NCI-H2171 treated with DMSO at 0.1 percent for 48 hours (cell line): ENCODE results near the gene POTEM.
"Not testable (repeated sequence)": the region's sequence is repeated elsewhere in the genome, so short reads cannot be mapped to it uniquely, and the experiment has no call there.

Source experiments
- DNase-seq: peaks from one replicate; lab custom pipeline; 2025; lab: John Stamatoyannopoulos, UW

Gene POTEM

GRCh38 chr14:18967134-18967533, at the start of gene POTEM:
POTEM (plus strand) TSS chr14:18967434; CDS start chr14:18967486, 52 bp downstream.
- not testable (repeated sequence) for DNase-seq

GRCh38 chr14:18918345-18918744, 48.9 kb upstream of the POTEM start:
- not testable (repeated sequence) for DNase-seq

DNA sequence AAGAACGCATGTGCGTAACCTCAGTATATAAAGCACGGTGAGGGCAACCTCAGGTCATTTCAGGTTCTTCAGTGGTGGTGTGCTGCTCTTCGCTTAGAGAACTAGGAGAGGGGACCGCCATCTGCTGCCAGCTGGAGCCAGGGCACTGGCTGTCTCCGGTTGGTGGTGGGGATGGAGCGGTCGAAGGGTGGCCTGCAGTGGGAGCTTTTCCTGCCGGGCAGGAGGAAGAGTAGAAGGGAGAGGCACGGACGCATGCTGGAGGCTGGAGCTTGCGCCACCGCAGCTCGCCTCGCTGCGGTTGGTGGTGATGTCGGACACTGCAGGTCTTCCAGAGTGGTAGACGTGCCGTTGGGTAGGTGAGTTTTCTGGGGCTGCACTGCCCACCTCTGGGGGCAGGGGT, 47.2 kb upstream of the POTEM start:
- not testable (repeated sequence) for DNase-seq

DNA sequence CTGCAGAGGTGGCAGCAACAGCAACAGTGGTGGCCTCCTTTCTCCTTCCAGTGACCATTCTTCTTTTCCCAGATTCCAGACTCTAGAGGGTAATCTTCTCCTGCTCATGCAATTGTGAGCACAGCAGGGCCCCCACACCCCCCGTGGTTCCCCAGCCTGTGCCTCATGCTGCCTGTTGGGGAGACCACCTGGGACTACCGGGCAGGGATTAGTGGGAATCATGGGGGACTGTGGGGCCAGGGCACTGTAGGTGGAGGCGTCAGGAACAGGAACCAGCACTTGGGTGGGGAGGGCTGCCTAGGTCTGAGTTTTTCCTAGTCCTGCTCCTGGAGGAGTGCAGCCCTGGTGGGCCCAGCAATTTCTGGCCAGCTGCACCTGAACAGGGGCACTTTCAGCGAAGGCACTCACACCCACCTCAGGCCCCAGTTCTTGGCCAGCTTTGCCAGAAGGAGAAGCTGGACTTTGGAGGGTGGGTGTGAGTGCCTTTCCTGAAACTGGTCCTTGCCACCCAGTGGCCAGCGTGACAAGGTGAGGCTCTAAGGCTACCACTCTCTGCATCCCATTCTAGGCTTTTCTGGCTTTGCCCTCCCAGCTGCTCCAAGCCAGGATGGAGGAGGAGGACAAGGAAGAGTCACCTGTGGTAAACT, 46.1 kb upstream of the POTEM start:
- not testable (repeated sequence) for DNase-seq

DNA sequence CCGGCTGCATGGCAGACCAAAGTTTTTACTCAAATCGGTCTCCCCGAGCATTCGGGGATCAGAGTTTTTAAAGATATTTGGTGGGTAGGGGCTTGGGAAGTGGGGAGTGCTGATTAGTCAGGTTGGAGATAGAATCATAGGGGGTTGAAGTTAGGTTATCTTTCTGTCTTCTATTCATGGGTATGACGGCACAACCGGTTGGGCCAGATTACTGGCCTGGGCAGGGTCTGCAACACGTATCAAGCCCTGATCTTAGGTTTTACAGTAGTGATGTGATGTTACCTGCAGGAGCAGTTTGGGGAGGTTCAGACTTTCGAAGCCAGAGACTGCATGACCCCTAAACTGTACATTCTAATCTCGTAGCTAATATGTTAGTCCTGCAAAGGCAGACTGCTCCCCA, 30.4 kb upstream of the POTEM start:
- DNase-seq, result not testable (repeated sequence)

DNA sequence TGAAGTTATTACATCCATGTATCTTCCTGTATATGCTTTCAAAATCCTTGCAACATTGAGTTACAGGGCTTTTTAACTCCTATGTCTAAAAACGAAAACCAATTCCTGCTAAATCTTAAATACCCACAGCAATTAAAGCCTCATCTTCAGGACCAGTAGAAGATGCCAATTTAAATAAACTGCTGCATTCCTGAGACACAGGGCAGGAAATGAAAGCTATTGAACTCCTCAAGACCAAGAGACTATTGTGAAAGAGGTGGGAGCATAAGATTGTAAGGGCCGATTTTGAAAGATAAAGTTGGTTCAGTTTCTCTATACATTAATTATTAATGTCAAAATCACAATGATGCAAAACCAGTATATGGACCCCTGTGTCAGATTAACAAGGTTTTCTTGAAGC, 28.5 kb upstream of the POTEM start:
- not testable (repeated sequence) for DNase-seq

- DNase-seq, result not testable (repeated sequence)
Measured at GRCh38 chr14:18949939-18950338, 17.3 kb upstream of the POTEM start.

GRCh38 chr14:18953085-18953484, 14.1 kb upstream of the POTEM start:
- not testable (repeated sequence) for DNase-seq

DNA sequence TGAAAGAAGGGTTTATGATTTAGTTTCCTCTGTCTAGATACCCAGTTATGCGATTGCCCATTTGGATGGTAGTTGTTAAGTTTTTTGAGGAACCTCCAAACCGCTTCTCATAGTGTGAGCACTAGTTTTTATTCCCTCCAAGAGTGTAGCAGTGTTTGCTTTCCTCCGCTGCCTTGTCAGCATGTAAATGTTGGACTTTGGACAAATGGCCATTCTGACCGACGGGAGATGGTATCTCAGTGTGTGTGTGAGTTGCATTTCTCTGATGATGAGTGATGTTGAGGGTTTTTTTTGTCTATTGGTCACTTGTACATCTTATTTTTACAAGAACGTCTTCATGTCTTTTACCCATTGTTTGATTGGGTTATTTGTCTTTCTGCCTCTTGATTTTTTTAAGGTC, 11.4 kb upstream of the POTEM start:
- DNase-seq, result not testable (repeated sequence)

DNA sequence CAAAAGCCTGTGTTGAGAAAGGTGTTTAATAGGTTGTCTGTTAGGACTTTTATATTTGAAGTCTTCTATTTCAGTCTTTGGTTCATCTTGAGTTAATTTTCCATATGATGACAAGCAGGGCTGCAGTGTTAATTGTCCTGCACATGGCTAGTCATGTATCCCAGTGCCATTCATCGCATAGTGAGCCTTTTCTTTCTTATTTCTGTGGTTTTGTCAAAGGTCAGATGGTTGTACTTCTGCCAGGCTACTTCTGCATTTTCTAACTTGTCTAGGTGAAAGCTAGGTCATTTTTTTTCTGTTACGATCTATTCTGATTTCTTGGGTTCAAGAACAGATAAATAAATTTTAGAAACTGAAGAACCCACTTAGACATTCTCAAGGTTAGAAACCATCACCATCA, 5.7 kb upstream of the POTEM start:
- DNase-seq, result not testable (repeated sequence)

GRCh38 chr14:18962143-18962542, 5.1 kb upstream of the POTEM start:
- DNase-seq, result not testable (repeated sequence)

DNA sequence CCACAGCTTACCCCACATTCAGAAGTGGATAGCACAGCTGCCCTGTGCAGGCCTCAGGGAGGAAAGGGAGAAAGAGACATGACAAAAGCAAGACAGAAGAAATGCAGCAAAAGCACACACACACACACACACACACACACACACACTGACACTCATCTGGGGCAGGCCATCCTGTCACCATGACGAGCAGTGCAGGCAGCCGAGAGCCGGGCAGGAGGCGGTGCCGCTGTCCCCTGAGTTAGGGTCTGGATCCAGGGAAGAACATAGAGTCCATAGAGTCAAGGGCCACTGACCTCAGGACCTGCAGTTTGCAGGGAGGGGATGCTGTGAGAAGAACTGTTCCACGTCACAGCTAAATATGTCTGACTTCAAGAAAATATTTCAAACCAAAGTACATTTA, 4.0 kb upstream of the POTEM start:
- DNase-seq, result not testable (repeated sequence)

DNA sequence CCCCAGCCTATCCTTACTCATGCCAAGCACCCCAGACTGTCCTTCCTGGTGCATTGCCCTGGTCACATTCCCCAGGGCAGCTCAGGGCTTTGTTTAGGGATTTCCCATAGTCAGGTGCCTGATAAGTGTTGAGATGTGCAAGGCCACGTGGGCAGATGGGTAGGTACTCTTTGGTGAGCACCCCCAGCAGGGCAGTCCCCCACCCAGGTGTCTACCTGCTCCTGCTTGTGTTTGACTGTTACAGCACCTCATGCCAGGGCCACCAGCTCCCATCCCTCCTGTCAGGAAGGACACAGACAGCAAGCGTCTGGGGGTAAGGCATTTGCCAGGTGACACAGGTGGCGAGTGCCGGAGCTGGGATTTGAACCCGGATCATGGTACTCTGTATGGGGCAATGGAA, 2.4 kb upstream of the POTEM start:
- DNase-seq, result not testable (repeated sequence)

DNA sequence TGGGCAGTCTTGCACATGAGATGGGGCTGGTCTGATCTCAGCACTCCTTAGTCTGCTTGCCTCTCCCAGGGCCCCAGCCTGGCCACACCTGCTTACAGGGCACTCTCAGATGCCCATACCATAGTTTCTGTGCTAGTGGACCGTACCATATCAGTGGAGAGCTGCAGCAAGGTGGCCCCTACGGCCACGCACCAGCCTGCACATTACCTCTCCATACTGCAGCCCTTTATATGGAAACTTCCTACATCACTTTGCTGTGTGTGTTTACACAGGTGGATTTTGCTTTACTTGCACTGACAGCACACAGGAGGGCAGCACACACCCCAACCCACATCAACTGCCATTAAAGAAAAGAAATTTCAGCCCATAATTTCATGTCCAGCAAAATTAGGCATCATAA, 35.3 kb downstream of the POTEM start:
- not testable (repeated sequence) for DNase-seq

DNA sequence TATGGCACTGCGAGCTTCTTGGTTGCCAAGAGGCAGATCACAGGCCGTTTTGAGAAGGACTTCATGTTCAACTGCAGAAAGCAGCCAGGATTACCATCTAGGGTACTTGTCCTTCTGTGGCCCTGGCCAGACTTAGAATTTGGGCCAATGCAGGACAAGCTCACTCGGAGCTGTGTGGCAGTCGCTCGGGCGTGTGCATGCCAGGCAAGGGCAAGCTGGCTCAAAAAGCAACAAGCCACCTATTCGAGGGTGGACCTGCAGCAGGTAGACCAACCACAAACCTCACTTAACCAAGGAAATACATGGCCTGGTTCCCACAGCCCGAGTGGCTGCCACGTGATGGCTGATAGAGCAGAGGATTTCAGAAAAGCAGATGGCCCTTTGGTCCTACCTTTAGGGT, 39.3 kb downstream of the POTEM start:
- not testable (repeated sequence) for DNase-seq

- DNase-seq, result not testable (repeated sequence)
Measured at GRCh38 chr14:19007678-19008077, 40.4 kb downstream of the POTEM start.

GRCh38 chr14:19011029-19011428, 43.8 kb downstream of the POTEM start:
- DNase-seq, result not testable (repeated sequence)

DNA sequence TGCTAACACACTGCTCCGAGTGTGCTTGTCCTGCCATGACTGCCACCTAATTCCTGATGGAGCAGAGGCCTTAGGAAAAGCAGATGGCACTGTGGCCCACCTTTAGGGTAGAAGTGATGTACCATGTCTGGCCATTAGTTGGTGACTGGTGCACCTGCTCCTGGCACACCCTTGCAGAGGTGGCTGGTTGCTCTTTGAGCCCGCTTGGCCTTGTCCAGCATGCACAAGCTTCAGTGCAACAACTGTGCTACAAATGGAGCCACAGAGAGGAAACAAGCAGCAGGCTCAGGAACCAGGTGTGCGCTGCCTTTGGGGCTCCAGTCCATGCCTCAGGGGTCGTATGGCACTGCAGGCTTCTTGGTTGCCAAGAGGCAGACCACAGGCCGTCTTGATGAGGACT, 44.5 kb downstream of the POTEM start:
- DNase-seq, result not testable (repeated sequence)

DNA sequence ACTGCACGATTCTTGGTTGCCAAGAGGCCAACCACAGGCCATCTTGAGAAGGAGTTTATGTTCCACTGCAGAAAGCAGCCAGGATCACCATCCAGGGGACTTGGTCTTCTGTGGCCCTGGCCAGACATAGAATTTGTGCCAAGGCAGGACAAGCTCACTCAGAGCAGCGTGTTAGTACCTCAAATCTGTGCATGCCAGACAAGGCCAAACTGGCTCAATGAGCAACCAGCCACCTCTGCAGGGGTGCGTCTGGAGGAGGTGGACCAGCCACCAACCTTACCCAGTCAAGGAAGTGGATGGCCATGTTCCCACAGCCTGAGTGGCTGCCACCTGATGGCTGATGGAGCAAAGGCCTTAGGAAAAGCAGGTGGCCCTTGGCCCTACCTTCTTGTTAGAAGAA, 48.0 kb downstream of the POTEM start:
- DNase-seq, result not testable (repeated sequence)

GRCh38 chr14:19025080-19025589, 57.9 kb downstream of the POTEM start:
- DNase-seq, result not testable (repeated sequence)

DNA sequence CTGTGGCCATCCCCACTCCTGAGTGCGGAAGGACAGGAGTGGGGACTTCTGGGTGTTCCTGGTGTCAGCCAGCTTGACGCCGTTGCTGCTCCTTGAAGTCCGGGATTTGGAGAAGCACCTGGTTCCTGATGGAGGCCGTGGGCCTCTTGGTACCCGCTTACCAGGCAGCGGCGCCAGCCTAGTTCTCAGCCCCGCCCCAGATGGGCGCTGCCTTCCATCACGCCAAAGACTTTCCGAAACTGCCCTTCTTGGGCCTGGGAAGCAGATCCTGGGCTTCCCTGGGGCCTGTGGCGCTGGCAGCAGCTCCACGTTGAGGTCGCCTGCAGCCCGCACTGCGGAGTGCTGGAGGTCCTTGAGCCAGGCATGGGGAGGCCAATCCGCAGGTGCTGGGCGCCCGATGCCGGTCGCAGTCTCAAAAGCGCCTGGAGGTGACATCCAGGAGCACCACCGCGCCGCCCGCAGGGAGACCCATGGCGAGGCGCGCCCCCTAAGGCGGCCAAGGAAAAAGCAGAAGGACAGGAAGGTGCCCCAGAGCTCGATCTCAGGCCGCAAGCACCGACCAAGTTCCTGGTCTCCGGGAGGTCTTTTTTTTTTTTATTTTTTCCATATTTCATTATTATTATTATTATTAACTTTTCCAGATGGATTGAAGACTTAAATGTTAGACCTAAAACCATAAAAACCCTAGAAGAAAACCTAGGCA, 59.6 kb downstream of the POTEM start:
- DNase-seq, result not testable (repeated sequence)

DNA sequence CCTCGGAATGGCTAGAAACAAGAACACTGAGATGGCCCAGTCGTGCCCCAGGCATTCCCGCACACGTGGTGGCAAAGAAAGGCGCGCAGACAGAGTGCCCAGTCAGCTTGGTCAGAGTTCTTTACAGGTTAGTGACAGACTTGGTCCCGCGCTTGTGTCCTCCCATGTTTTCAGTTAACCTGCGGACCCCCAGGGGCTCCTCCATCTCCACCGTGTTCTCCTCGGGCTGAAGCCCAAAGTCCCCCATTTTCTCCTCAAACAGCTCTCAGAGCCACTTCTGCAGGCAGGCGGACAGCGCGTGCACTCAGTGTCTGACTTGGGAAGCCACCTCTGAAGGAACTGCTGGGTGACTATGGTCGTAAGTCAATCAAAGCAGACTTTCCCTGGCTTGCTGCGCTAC, 60.7 kb downstream of the POTEM start:
- not testable (repeated sequence) for DNase-seq

- DNase-seq, result not testable (repeated sequence)
Measured at GRCh38 chr14:19036811-19037382, 69.7 kb downstream of the POTEM start.
